ENCODE data around the gene ATG10.

The ATG10 gene

DNA sequence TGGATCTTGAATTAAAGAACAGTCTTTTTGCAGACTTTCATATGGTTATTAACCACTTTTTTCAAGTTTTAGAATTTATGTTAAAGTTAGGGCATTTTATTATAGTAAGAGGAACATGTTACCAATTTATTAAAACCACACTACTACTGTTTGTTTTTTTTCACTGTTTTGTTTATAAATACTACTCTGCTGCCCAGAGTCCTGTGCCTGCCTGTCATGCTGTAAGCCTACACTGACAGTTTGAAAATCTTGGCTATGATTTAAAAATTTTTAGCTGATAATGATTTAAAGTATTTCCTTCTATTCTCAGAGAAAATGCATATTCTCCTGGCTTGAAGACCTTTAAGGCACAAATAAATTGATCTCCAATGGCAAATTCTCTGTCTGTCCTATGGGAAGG is 177.6 kb downstream of the ATG10 start:
- DNase-seq (ENCODE audit: low read depth), result no peak
- no peak for TF ChIP-seq CTCF (IDR thresholded peaks at IDR 0.05; ENCODE audit: control insufficient read depth, extremely low read depth, insufficient read depth)
- no peak overlapping the region for H3K4me3 ChIP-seq (ENCODE audit: low read depth, low read length)

- TF ChIP-seq CTCF (IDR thresholded peaks at IDR 0.05; ENCODE audit: control insufficient read depth, extremely low read depth, insufficient read depth), result no peak
- DNase-seq (ENCODE audit: low read depth), result no peak
- H3K4me3 ChIP-seq (ENCODE audit: low read depth, low read length), result no peak overlapping the region
Measured at GRCh38 chr5:82150559-82150958, 178.7 kb downstream of the ATG10 start.

DNA sequence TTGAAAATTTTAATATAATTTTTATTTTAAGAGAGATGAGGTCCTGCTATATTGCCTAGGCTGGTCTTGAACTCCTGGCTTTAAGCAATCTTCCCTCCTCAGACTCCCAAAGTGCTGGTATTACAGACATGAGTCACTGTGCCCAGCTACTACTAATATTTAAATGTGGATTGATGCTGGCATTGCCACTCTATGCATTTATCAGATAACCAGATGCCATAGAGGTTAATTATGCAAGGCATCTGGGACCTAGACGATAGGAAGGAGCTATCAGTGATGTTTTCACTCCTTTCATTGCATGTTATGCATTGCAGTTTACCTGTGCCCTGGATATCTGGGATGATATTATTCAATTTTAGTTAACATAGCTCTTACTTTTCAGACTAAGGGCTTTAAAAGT is 179.4 kb downstream of the ATG10 start:
- no peak for DNase-seq (ENCODE audit: low read depth)
- no peak for TF ChIP-seq CTCF (IDR thresholded peaks at IDR 0.05; ENCODE audit: control insufficient read depth, extremely low read depth, insufficient read depth)
- H3K4me3 ChIP-seq (ENCODE audit: low read depth, low read length), result no peak overlapping the region

DNA sequence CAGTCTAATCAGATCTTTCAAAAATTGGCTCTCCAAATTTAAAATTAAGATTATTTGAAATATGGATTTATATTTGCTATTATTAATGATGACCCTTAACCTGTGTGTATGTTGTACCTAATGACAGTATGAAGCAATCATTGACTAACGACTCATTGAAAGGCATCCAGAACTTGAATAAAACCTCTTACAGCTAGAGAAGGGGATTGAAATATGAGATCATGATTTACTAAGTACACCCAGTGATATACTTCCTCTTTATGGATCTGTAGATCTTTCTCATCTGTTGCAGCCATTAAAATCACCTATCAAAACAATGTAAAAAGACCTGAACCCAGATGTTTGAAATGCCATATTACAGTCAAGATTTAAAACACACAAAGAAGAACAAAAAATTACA is 179.8 kb downstream of the ATG10 start:
- H3K4me3 ChIP-seq (ENCODE audit: low read depth, low read length), result no peak overlapping the region
- no peak for DNase-seq (ENCODE audit: low read depth)
- TF ChIP-seq CTCF (IDR thresholded peaks at IDR 0.05; ENCODE audit: control insufficient read depth, extremely low read depth, insufficient read depth), result no peak

DNA sequence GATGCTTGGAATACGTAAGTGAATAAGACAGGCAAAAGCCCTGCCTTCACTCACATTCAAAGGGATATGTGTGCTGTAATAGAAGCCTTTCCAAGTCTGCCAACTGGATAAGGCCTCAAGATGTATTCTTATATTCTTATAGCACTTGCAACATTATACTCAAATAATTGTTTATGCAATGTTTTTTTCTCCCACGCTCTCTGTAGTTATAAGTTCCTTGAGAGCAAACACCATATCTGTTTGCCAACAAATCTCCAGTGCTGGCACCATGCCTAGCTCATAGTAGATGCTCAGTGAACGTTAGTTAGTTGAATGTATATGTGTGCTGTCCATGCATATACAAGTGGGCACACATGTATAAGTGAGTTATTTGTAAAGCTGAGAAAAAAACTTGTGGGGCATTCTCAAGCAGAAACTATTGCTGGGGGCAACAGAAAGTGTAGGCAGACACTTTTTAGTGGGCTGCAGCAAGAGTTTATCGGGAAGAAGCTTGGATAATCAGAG is 181.2 kb downstream of the ATG10 start:
- no peak for TF ChIP-seq CTCF (IDR thresholded peaks at IDR 0.05; ENCODE audit: control insufficient read depth, extremely low read depth, insufficient read depth)
- no peak overlapping the region for H3K4me3 ChIP-seq (ENCODE audit: low read depth, low read length)
- DNase-seq (ENCODE audit: low read depth), result no peak

DNA sequence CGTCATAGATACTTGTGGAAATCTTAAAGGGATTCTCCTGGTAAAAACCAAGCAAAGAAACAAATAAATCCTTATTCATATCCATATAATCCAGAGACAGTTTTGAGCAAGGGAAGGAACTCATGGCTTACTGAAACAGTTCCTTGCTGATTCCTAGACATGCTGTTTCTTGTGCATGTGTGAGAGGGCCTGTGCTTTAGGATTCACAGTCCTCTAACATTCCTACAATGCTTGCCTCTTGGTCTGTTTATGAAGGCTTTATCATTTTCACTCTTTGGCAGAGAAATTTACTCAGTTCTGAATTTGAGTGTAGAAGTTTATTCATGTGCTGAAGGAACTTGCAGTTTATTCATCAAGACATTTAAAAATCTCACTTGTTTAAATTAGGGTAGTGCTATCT is 183.0 kb downstream of the ATG10 start:
- no peak for DNase-seq (ENCODE audit: low read depth)
- H3K4me3 ChIP-seq (ENCODE audit: low read depth, low read length), result no peak overlapping the region
- TF ChIP-seq CTCF (IDR thresholded peaks at IDR 0.05; ENCODE audit: control insufficient read depth, extremely low read depth, insufficient read depth), result no peak

GRCh38 chr5:82155305-82155704 is 183.5 kb downstream of the ATG10 start:
- no peak for DNase-seq (ENCODE audit: low read depth)
- H3K4me3 ChIP-seq (ENCODE audit: low read depth, low read length), result no peak overlapping the region
- no peak for TF ChIP-seq CTCF (IDR thresholded peaks at IDR 0.05; ENCODE audit: control insufficient read depth, extremely low read depth, insufficient read depth)

Measured in LNCaP clone FGC (cell line).